B cell (primary cell): ENCODE data around the gene DSP. TPM values are rescaled to one million over a fixed set of nuclear protein-coding genes. Genes with fewer than 3 reads are reported as not detected.

Experiments used
- ATAC-seq: fragments of 200-7000 bp; cut with Tn5 transposase; one replicate; pipeline ENCODE4 v1.10.0; 2021; ENCODE audit warnings: low read depth, mild to moderate bottlenecking, moderate number of reproducible peaks, moderate library complexity
- CTCF ChIA-PET: fragments of 350-600 bp; sonication (Branson Sonifier 250); formaldehyde crosslinking; loops from one replicate; lab custom pipeline; 2021; ENCODE audit warnings: antibody characterized with exemption, inconsistent platforms; lab: Charles Lee
- POLR2A ChIA-PET: fragments of 350-600 bp; sonication (Branson Sonifier 250); formaldehyde crosslinking; loops from one replicate; lab custom pipeline; 2021; ENCODE audit warnings: antibody characterized with exemption; lab: Charles Lee
- DNase-seq: peaks from one replicate; pipeline ENCODE4 v3.0.0; 2013
- H2AFZ ChIP-seq: 2 replicates; pipeline ENCODE4 v1.6.1; 2012; ENCODE audit warnings: mild to moderate bottlenecking, low read depth, low read length; ENCODE audit not compliant: insufficient read depth, poor library complexity, severe bottlenecking
- H3K27ac ChIP-seq, 2 donors: 1 replicate in 1 of 2; 2 replicates in 1 of 2; pipeline ENCODE4 v1.5.1; 2012 to 2013; ENCODE audit warnings: low read length in 2 of 2, mild to moderate bottlenecking in 2 of 2, moderate library complexity in 1 of 2
- H3K27me3 ChIP-seq, 4 experiments: fragments of 200-600 bp in 1 of 4; sonication (generic) in 1 of 4; replicated peaks in 1 of 4; 1 replicate in 2 of 4; 2 replicates in 2 of 4; pipeline versions ENCODE4 v1.6.1 to v1.7.0; 2013 to 2016; ENCODE audit warnings: low read length in 3 of 4, mild to moderate bottlenecking in 2 of 4, mixed read lengths in 1 of 4, moderate library complexity in 1 of 4; ENCODE audit not compliant: insufficient read depth in 4 of 4, control insufficient read depth in 3 of 4; ENCODE audit errors: control extremely low read depth in 1 of 4
- H3K36me3 ChIP-seq, 2 experiments: replicated peaks in 1 of 2; 1 replicate in 1 of 2; 2 replicates in 1 of 2; pipeline versions ENCODE4 v1.6.1 to v1.7.1; 2013; ENCODE audit warnings: low read length in 1 of 2; ENCODE audit not compliant: insufficient read depth in 2 of 2, control insufficient read depth in 1 of 2; ENCODE audit errors: control extremely low read depth in 1 of 2, extremely low read depth in 1 of 2
- H3K4me1 ChIP-seq, 2 donors: fragments of 200-600 bp in 1 of 2; sonication (generic) in 1 of 2; 1 replicate in 1 of 2; 2 replicates in 1 of 2; pipeline versions ENCODE4 v1.5.1 to v1.6.1; 2013 to 2017; ENCODE audit warnings: low read length in 2 of 2; ENCODE audit not compliant: control insufficient read depth in 2 of 2, insufficient read depth in 2 of 2
- H3K4me2 ChIP-seq: replicated peaks from 2 replicates; pipeline ENCODE3; 2012; ENCODE audit warnings: mild to moderate bottlenecking, low read depth, low read length; ENCODE audit not compliant: poor library complexity, severe bottlenecking
- H3K4me3 ChIP-seq, 5 experiments: fragments of 200-600 bp in 1 of 5; sonication (generic) in 1 of 5; 1 replicate in 3 of 5; 2 replicates in 2 of 5; pipeline versions ENCODE4 v1.5.1 to v1.7.0; 2011 to 2016; ENCODE audit warnings: low read length in 4 of 5, mild to moderate bottlenecking in 4 of 5, low read depth in 2 of 5, control low read depth in 1 of 5, moderate library complexity in 1 of 5; ENCODE audit not compliant: insufficient read depth in 1 of 5; ENCODE audit errors: control extremely low read depth in 1 of 5, extremely low read depth in 1 of 5
- H3K79me2 ChIP-seq: fragments of 200-600 bp; sonication (generic); one replicate; pipeline ENCODE4 v1.6.0; 2016; ENCODE audit warnings: low read length; ENCODE audit not compliant: control insufficient read depth, insufficient read depth
- H3K9ac ChIP-seq: fragments of 200-600 bp; sonication (generic); 2 replicates; pipeline ENCODE4 v1.6.1; 2017; ENCODE audit warnings: mild to moderate bottlenecking, low read length, moderate library complexity
- H3K9me3 ChIP-seq, 3 donors: one replicate each; pipeline versions ENCODE4 v1.6.1 to v1.7.1; 2013; ENCODE audit warnings: low read length in 2 of 3; ENCODE audit not compliant: control insufficient read depth in 2 of 3, insufficient read depth in 1 of 3; ENCODE audit errors: control extremely low read depth in 1 of 3
- H4K20me1 ChIP-seq: 2 replicates; pipeline ENCODE4 v1.6.0; 2012; ENCODE audit warnings: mild to moderate bottlenecking, low read length; ENCODE audit not compliant: insufficient read depth, control insufficient read depth, poor library complexity, severe bottlenecking
- H3K27ac Mint-ChIP-seq: one replicate; pipeline ENCODE4 v1.8.0; 2021; ENCODE audit warnings: mixed read lengths
- H3K27me3 Mint-ChIP-seq: one replicate; pipeline ENCODE4 v1.8.0; 2021; ENCODE audit warnings: mixed read lengths
- H3K4me1 Mint-ChIP-seq: one replicate; pipeline ENCODE4 v1.8.0; 2021; ENCODE audit warnings: mixed read lengths
- H3K4me3 Mint-ChIP-seq: one replicate; pipeline ENCODE4 v1.8.0; 2021; ENCODE audit warnings: mixed read lengths
- H3K9me3 Mint-ChIP-seq: one replicate; pipeline ENCODE4 v1.8.0; 2022; ENCODE audit warnings: mixed read lengths; ENCODE audit not compliant: insufficient read depth
- CTCF ChIP-seq: fragments of 200-600 bp; IDR thresholded peaks from one replicate; pipeline ENCODE4 v1.8.0; 2022; ENCODE audit warnings: antibody characterized with exemption, mild to moderate bottlenecking
- EZH2 ChIP-seq: IDR thresholded peaks from 2 replicates; pipeline ENCODE4 v1.6.1; 2012; ENCODE audit warnings: borderline replicate concordance, low read depth, mild to moderate bottlenecking, moderate library complexity, low read length; ENCODE audit not compliant: insufficient read depth, poor library complexity, severe bottlenecking
- WGBS: methylation state at CpG from one replicate; pipeline ENCODE4 v1.1.5; 2013; ENCODE audit warnings: missing lambda C conversion rate; ENCODE audit not compliant: insufficient coverage; 5-methylcytosine and 5-hydroxymethylcytosine counted together
- intact Hi-C: fragments of 100-400 bp; cut with micrococcal nuclease; formaldehyde crosslinking; loops from one replicate; pipeline ENCODE4 v1.10.0; 2022
- polyA plus RNA-seq: library from polyadenylated mRNA; depleted of rRNA; stranded (reverse); fragments of >200 nt; gene quantifications from 2 replicates; pipeline ENCODE4 v1.2.3, GENCODE V29; 2012
- total RNA-seq, 2 donors: library from RNA; stranded (reverse); fragments of 120-200 nt in 1 of 2; gene quantifications; 1 replicate in 1 of 2; 2 replicates in 1 of 2; pipeline versions ENCODE4 v1.2.3 to v1.2.4, GENCODE V29; 2013 to 2022

Gene DSP
- total and polyA plus RNA-seq, 2 donors (not counting 1 experiment from before 2014, with no cell fraction given): not detected

GRCh38 chr6:7537565-7538174, 3.8 kb upstream of the DSP start:
- Histone ChIP-seq H2AFZ (no peak overlapping the region), H3K36me3 (no peaks in the 10 kb centered on the region), H3K4me2 (no peak overlapping the region), H3K9me3 (peaks cover 0 to 7% (median 0%) of the 10 kb centered on the region in 3 donors), H4K20me1 (no peaks in the 10 kb centered on the region), H3K4me3 (no peak overlapping the region), H3K4me1 (peaks cover 18 to 22% of the 10 kb centered on the region in 2 donors), H3K27me3 (peaks cover 0 to 39% (median 30%) of the 10 kb centered on the region in 4 experiments), H3K9ac (no peak overlapping the region), H3K27ac (no peak overlapping the region), H3K79me2 (no peaks in the 10 kb centered on the region)
- WGBS: 100% methylated on average over 1 of the region's 4 CpGs
- CTCF ChIA-PET: interaction anchor here (1.1 kb wide), 1 partner anchor 46 kb away, joined by 3 read pairs; no protein-coding TSS in a partner anchor
- no peaks in the 10 kb centered on the region for H3K9me3 Mint-ChIP-seq
- POLR2A ChIA-PET: no interaction called here
- H3K27ac Mint-ChIP-seq: no peak overlapping the region
- ATAC-seq (no peak), DNase-seq (no peak)
- intact Hi-C loops: no loop called here
- H3K4me1 Mint-ChIP-seq: peaks cover 16% of the 10 kb centered on the region
- H3K27me3 Mint-ChIP-seq: peaks cover 60% of the 10 kb centered on the region
- no peak overlapping the region for H3K4me3 Mint-ChIP-seq
- TF ChIP-seq EZH2 (no peak), CTCF (no peak)

- Mint-ChIP-seq H3K9me3 (no peaks in the 10 kb centered on the region), H3K4me1 (peaks cover 16% of the 10 kb centered on the region), H3K27me3 (peaks cover 60% of the 10 kb centered on the region), H3K27ac (no peak overlapping the region), H3K4me3 (no peak overlapping the region)
- peaks cover 23 to 25% of the 10 kb centered on the region in 2 donors for H3K4me1 ChIP-seq
- DNase-seq (no peak), ATAC-seq (no peak)
- POLR2A ChIA-PET: no interaction called here
- H4K20me1 ChIP-seq: no peaks in the 10 kb centered on the region
- H3K4me2 ChIP-seq: no peak overlapping the region
- WGBS: 68% methylated on average over 3 of the region's 5 CpGs
- no peak overlapping the region for H2AFZ ChIP-seq
- no peak overlapping the region for H3K4me3 ChIP-seq
- no peaks in the 10 kb centered on the region for H3K79me2 ChIP-seq
- no peak overlapping the region for H3K27ac ChIP-seq
- H3K9me3 ChIP-seq: peaks cover 0 to 7% (median 0%) of the 10 kb centered on the region in 3 donors
- no peak overlapping the region for H3K9ac ChIP-seq
- CTCF ChIA-PET: no interaction called here
- no peaks in the 10 kb centered on the region for H3K36me3 ChIP-seq
- H3K27me3 ChIP-seq: peaks cover 0 to 46% (median 34%) of the 10 kb centered on the region in 4 experiments
- TF ChIP-seq EZH2: no peak
- TF ChIP-seq CTCF: no peak
- intact Hi-C loops: no loop called here
These were observed 3.0 kb upstream of the DSP start for GRCh38 chr6:7538484-7538883.
